HepG2 (cell line): ENCODE measurements around the gene WDR7. TPM values are rescaled to one million over a fixed set of nuclear protein-coding genes. Genes with fewer than 3 reads are reported as not detected.

Source experiments
- BATF2 ChIP-seq: sonication (generic); formaldehyde crosslinking; IDR thresholded peaks from 2 replicates; pipeline ENCODE4 v1.8.0; 2022; ENCODE audit warnings: mild to moderate bottlenecking, missing genetic modification reagents, moderate library complexity
- ELF4 ChIP-seq: sonication (generic); formaldehyde crosslinking; IDR thresholded peaks from 2 replicates; pipeline ENCODE4 v1.5.0; 2020; ENCODE audit warnings: missing genetic modification reagents, mild to moderate bottlenecking, moderate library complexity, borderline replicate concordance
- HNRNPK ChIP-seq: fragments of 200-400 bp; formaldehyde crosslinking; IDR thresholded peaks from 2 replicates; pipeline ENCODE4 v1.6.1; 2018; ENCODE audit warnings: low read length, low read depth, moderate library complexity, mild to moderate bottlenecking; ENCODE audit not compliant: poor library complexity, severe bottlenecking
- KDM4B ChIP-seq: sonication (generic); formaldehyde crosslinking; IDR thresholded peaks from 2 replicates; pipeline ENCODE4 v1.4.0; 2020; ENCODE audit warnings: missing genetic modification reagents
- MAZ ChIP-seq, 2 experiments: sonication (generic) in 1 of 2; formaldehyde crosslinking in 1 of 2; IDR thresholded peaks; 2 replicates each; pipeline versions ENCODE4 v1.5.0 to v1.6.1; 2012 to 2020; ENCODE audit warnings: low read depth in 2 of 2, mild to moderate bottlenecking in 2 of 2, borderline replicate concordance in 1 of 2, improper control_type of control experiment in 1 of 2, low read length in 1 of 2, missing genetic modification reagents in 1 of 2, moderate library complexity in 1 of 2
- PRDM10 ChIP-seq: sonication (generic); formaldehyde crosslinking; IDR thresholded peaks from 2 replicates; pipeline ENCODE4 v1.4.0; 2020; ENCODE audit warnings: low read depth, missing genetic modification reagents
- SP140L ChIP-seq: sonication (generic); formaldehyde crosslinking; IDR thresholded peaks from 2 replicates; pipeline ENCODE4 v1.4.0; 2020; ENCODE audit warnings: missing genetic modification reagents, borderline replicate concordance
- ZNF263 ChIP-seq: sonication (generic); formaldehyde crosslinking; IDR thresholded peaks from 2 replicates; pipeline ENCODE4 v1.4.0; 2020; ENCODE audit warnings: missing genetic modification reagents
- ZNF749 ChIP-seq: sonication (generic); formaldehyde crosslinking; IDR thresholded peaks from 2 replicates; pipeline ENCODE4 v1.8.0; 2022; ENCODE audit warnings: mild to moderate bottlenecking, missing genetic modification reagents, moderate library complexity, borderline replicate concordance
- ZNF788 ChIP-seq: sonication (generic); formaldehyde crosslinking; IDR thresholded peaks from 2 replicates; pipeline ENCODE4 v1.5.0; 2020; ENCODE audit warnings: mild to moderate bottlenecking, missing genetic modification reagents, borderline replicate concordance
- polyA plus RNA-seq, 8 experiments: library from polyadenylated mRNA; depleted of rRNA in 3 of 8; stranded (reverse) in 7 of 8; unstranded in 1 of 8; fragments of >200 nt; fragmentation: Illumina TruSeq in 4 of 8; extraction: Trizol in 4 of 8; gene quantifications; 2 replicates each; pipeline versions ENCODE4 v1.2.1 to v1.2.3, GENCODE V29; 2011 to 2016; ENCODE audit warnings: low read depth in 4 of 8, missing spikeins in 1 of 8, mixed read lengths in 1 of 8; ENCODE audit not compliant: insufficient read depth in 1 of 8
- total RNA-seq, 5 experiments: library from RNA; depleted of rRNA; stranded (reverse); fragments of >200 nt; fragmentation: Illumina TruSeq; extraction: Trizol; gene quantifications; 2 replicates each; pipeline ENCODE4 v1.2.3, GENCODE V29; 2016; ENCODE audit warnings: low read depth in 1 of 5

WDR7 gene
- total and polyA plus RNA-seq, 2 of the 13 experiments (the other 11 are each of a cell fraction or from before 2014, with no cell fraction given), result 2.0 to 7.8 TPM

GRCh38 chr18:57080479-57080878, 429.3 kb downstream of the WDR7 start (continued):
- no peak for TF ChIP-seq BATF2 (CRISPR knock-in tag)
- TF ChIP-seq ZNF788 (CRISPR knock-in tag), result no peak
- no peak for TF ChIP-seq MAZ (IDR thresholded peaks at IDR 0.05; ENCODE audit: borderline replicate concordance, low read depth, low read length)
- TF ChIP-seq MAZ (CRISPR knock-in tag; IDR thresholded peaks at IDR 0.05; ENCODE audit: low read depth), result no peak
- no peak for TF ChIP-seq SP140L (CRISPR knock-in tag)
- TF ChIP-seq ELF4 (CRISPR knock-in tag), result no peak
- no peak for TF ChIP-seq ZNF749 (CRISPR knock-in tag)
- no peak for TF ChIP-seq PRDM10 (CRISPR knock-in tag)
- TF ChIP-seq KDM4B (CRISPR knock-in tag), result no peak
- no peak for TF ChIP-seq ZNF263
- no peak for TF ChIP-seq HNRNPK
